Endothelial cell (in vitro differentiated cells): ENCODE data around the gene DOCK1. TPM values are rescaled to one million over a fixed set of nuclear protein-coding genes. Genes with fewer than 3 reads are reported as not detected.

Experiments
- DNase-seq: peaks from one replicate; pipeline ENCODE4 v3.0.0; 2021; ENCODE audit warnings: low spot score
- H3K27ac Mint-ChIP-seq: one replicate; pipeline ENCODE4 v1.8.0; 2021; ENCODE audit warnings: mixed read lengths, inconsistent platforms; ENCODE audit not compliant: unreplicated experiment
- H3K27me3 Mint-ChIP-seq: one replicate; pipeline ENCODE4 v1.8.0; 2021; ENCODE audit warnings: mild to moderate bottlenecking, moderate library complexity, mixed read lengths, inconsistent platforms; ENCODE audit not compliant: unreplicated experiment
- H3K36me3 Mint-ChIP-seq: one replicate; pipeline ENCODE4 v1.8.0; 2021; ENCODE audit warnings: mild to moderate bottlenecking, low read depth, mixed read lengths, inconsistent platforms; ENCODE audit not compliant: unreplicated experiment
- H3K4me1 Mint-ChIP-seq: one replicate; pipeline ENCODE4 v1.8.0; 2021; ENCODE audit warnings: mild to moderate bottlenecking, mixed read lengths, inconsistent platforms; ENCODE audit not compliant: unreplicated experiment
- H3K4me3 Mint-ChIP-seq: one replicate; pipeline ENCODE4 v1.8.0; 2021; ENCODE audit warnings: mild to moderate bottlenecking, mixed read lengths, inconsistent platforms; ENCODE audit not compliant: unreplicated experiment
- H3K9me3 Mint-ChIP-seq: one replicate; pipeline ENCODE4 v1.8.0; 2021; ENCODE audit warnings: mixed read lengths, inconsistent platforms; ENCODE audit not compliant: unreplicated experiment
- CTCF ChIP-seq: fragments of 200-600 bp; sonication (generic); IDR thresholded peaks from one replicate; pipeline ENCODE4 v1.5.0; 2021; ENCODE audit warnings: antibody characterized with exemption; ENCODE audit not compliant: unreplicated experiment
- total RNA-seq: library from RNA; stranded (reverse); fragmentation: NEBNext Ultra II Directional; extraction: Animal tissue kit (Norgen Biotek cat#: 25700); gene quantifications from one replicate; pipeline ENCODE4 v1.2.1, GENCODE V29; 2021; ENCODE audit not compliant: unreplicated experiment

DOCK1 gene
- total RNA-seq, 1 donor from 2014 or later = 116 TPM

- DNase-seq = no peak
- no peak for TF ChIP-seq CTCF
- peaks cover 14% of the 10 kb centered on the region for H3K36me3 Mint-ChIP-seq
- H3K4me3 Mint-ChIP-seq = no peak overlapping the region
- H3K27me3 Mint-ChIP-seq = peaks cover 2% of the 10 kb centered on the region
- no peaks in the 10 kb centered on the region for H3K9me3 Mint-ChIP-seq
- H3K27ac Mint-ChIP-seq = no peak overlapping the region
- no peaks in the 10 kb centered on the region for H3K4me1 Mint-ChIP-seq
These were observed 508.8 kb downstream of the DOCK1 start for GRCh38 chr10:127414024-127414423.

DNA sequence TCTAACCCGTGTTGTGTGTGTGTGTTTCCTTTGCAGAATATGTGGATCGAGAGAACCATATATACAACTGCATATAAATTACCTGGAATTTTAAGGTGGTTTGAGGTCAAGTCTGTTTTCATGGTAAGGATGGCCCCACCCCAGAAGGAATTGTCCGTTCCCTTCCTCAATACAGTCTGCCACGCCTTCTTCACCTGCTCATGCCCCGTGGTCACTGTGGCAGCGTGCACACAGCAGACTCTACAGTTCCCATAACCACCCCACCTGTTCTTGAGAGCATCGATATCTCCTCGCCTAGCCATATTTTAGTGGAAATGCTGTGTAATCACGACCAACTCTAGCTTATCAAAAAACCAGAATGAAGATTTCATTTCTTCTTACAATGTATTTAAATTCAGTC is 509.9 kb downstream of the DOCK1 start:
- Mint-ChIP-seq H3K4me1 (no peaks in the 10 kb centered on the region), H3K36me3 (peaks cover 18% of the 10 kb centered on the region), H3K4me3 (peak overlapping the region; percentile 17), H3K27ac (no peak overlapping the region), H3K27me3 (peaks cover 2% of the 10 kb centered on the region), H3K9me3 (no peaks in the 10 kb centered on the region)
- TF ChIP-seq CTCF = no peak
- no peak for DNase-seq

GRCh38 chr10:127415901-127416581 is 510.8 kb downstream of the DOCK1 start:
- H3K4me3 Mint-ChIP-seq = no peak overlapping the region
- no peak for TF ChIP-seq CTCF
- DNase-seq = no peak
- no peak overlapping the region for H3K27ac Mint-ChIP-seq
- H3K27me3 Mint-ChIP-seq = peaks cover 2% of the 10 kb centered on the region
- H3K36me3 Mint-ChIP-seq = peaks cover 12% of the 10 kb centered on the region
- H3K4me1 Mint-ChIP-seq = no peaks in the 10 kb centered on the region
- no peaks in the 10 kb centered on the region for H3K9me3 Mint-ChIP-seq

DNA sequence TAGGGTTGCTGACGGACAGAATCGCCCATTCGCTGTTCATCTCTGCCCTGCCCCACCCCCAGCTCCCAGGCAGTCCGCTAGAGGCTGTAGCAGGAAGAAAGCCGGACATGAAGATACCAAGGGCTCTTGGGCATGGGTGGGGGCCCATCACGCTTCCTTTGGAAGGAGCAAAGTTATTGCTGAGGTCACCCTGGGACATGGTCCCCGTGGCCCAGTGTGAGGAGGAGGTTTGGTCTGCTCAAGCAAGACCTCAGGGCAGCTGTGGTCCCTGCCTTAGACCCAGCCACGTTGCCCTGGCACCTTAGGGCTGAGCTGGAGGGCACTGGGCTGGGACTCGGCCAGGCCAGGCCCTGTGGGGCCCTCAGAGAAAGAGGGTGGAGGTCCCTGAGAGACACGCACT is 511.8 kb downstream of the DOCK1 start:
- Mint-ChIP-seq H3K4me3 (no peak overlapping the region), H3K9me3 (no peaks in the 10 kb centered on the region), H3K27me3 (peaks cover 2% of the 10 kb centered on the region), H3K27ac (no peak overlapping the region), H3K36me3 (peaks cover 13% of the 10 kb centered on the region), H3K4me1 (no peaks in the 10 kb centered on the region)
- DNase-seq = no peak
- no peak for TF ChIP-seq CTCF

- peaks cover 2% of the 10 kb centered on the region for H3K27me3 Mint-ChIP-seq
- no peak for DNase-seq
- H3K27ac Mint-ChIP-seq = no peak overlapping the region
- H3K4me1 Mint-ChIP-seq = no peaks in the 10 kb centered on the region
- H3K4me3 Mint-ChIP-seq = peak overlapping the region; percentile 42
- no peaks in the 10 kb centered on the region for H3K9me3 Mint-ChIP-seq
- TF ChIP-seq CTCF = no peak
- peaks cover 13% of the 10 kb centered on the region for H3K36me3 Mint-ChIP-seq
These were observed 512.6 kb downstream of the DOCK1 start for GRCh38 chr10:127417686-127418401.
